Left forelimb (tissue), 1 donor: ENCODE measurements around the gene MAN1C1.
"Not testable (repeated sequence)": the region's sequence is repeated elsewhere in the genome, so short reads cannot be mapped to it uniquely, and the experiment has no call there.

Source experiments
- DNase-seq: peaks from one replicate; pipeline ENCODE4 v3.0.0-alpha.2; 2018; ENCODE audit warnings: low spot score

MAN1C1 gene

GRCh38 chr1:25583519-25584370 lies 32.8 kb upstream of the MAN1C1 start:
- DNase-seq = no peak

GRCh38 chr1:25586181-25586588 lies 30.4 kb upstream of the MAN1C1 start:
- no peak for DNase-seq

GRCh38 chr1:25587290-25587689 lies 29.3 kb upstream of the MAN1C1 start:
- DNase-seq = no peak

- DNase-seq = not testable (repeated sequence)
Measured at GRCh38 chr1:25588224-25588623, 28.4 kb upstream of the MAN1C1 start.

GRCh38 chr1:25588786-25589185 lies 27.8 kb upstream of the MAN1C1 start:
- DNase-seq = not testable (repeated sequence)

- no peak for DNase-seq
Measured at GRCh38 chr1:25590096-25590824, 26.3 kb upstream of the MAN1C1 start.

GRCh38 chr1:25593861-25594260 lies 22.7 kb upstream of the MAN1C1 start:
- no peak for DNase-seq

- no peak for DNase-seq
Measured at GRCh38 chr1:25594971-25595370, 21.6 kb upstream of the MAN1C1 start.

- not testable (repeated sequence) for DNase-seq
Measured at GRCh38 chr1:25596641-25597040, 19.9 kb upstream of the MAN1C1 start.

- no peak for DNase-seq
Measured at GRCh38 chr1:25598879-25599278, 17.7 kb upstream of the MAN1C1 start.

GRCh38 chr1:25599969-25600610 lies 16.5 kb upstream of the MAN1C1 start:
- DNase-seq = no peak

- not testable (repeated sequence) for DNase-seq
Measured at GRCh38 chr1:25600971-25601699, 15.5 kb upstream of the MAN1C1 start.

- DNase-seq = not testable (repeated sequence)
Measured at GRCh38 chr1:25603779-25604538, 12.6 kb upstream of the MAN1C1 start.

- no peak for DNase-seq
Measured at GRCh38 chr1:25607123-25607522, 9.5 kb upstream of the MAN1C1 start.

GRCh38 chr1:25608488-25609178 lies 8.0 kb upstream of the MAN1C1 start:
- peak; percentile 80 for DNase-seq

- no peak for DNase-seq
Measured at GRCh38 chr1:25609921-25610320, 6.7 kb upstream of the MAN1C1 start.

- no peak for DNase-seq
Measured at GRCh38 chr1:25610822-25611630, 5.6 kb upstream of the MAN1C1 start.

- no peak for DNase-seq
Measured at GRCh38 chr1:25611843-25612242, 4.7 kb upstream of the MAN1C1 start.

GRCh38 chr1:25612421-25612820 lies 4.2 kb upstream of the MAN1C1 start:
- no peak for DNase-seq

- DNase-seq = no peak
Measured at GRCh38 chr1:25613091-25613490, 3.5 kb upstream of the MAN1C1 start.
